GM23248 (cell line): ENCODE results near the gene CHCHD3.

Source experiments
- EZH2 ChIP-seq: fragments of 200-600 bp; sonication (generic); IDR thresholded peaks from 2 replicates; pipeline ENCODE4 v1.6.1; 2018; ENCODE audit warnings: antibody characterized with exemption, mild to moderate bottlenecking; ENCODE audit not compliant: insufficient read depth, poor library complexity, severe bottlenecking
- EZH2phosphoT487 ChIP-seq: fragments of 200-600 bp; sonication (generic); IDR thresholded peaks from 2 replicates; pipeline ENCODE4 v1.6.1; 2018; ENCODE audit warnings: antibody characterized with exemption, moderate library complexity, mild to moderate bottlenecking, low read depth; ENCODE audit not compliant: insufficient read depth

DNA sequence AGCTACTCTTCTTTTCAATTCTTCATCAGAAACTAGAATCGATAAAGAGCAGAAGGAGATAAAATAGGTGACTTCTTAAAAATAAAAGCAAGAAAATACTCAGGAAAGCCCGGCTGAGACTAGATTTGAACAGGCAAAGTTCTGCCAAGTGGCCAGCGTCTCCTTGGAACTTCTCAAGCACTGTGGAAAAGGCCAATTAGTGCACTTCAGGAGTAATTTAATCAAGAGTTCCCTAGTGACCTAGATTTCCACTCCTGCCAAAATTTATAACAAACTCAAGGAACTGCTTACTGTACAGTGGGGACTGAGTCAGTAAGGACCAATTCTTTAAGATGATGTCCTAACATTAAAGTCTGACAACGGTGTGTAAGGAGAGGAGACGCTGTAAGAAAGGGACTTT, 57.3 kb downstream of the CHCHD3 start:
- TF ChIP-seq EZH2 = no peak
- TF ChIP-seq EZH2phosphoT487 = no peak
